GM18519 (cell line): ENCODE measurements around the gene PSKH1.
"Not testable (repeated sequence)": the region's sequence is repeated elsewhere in the genome, so short reads cannot be mapped to it uniquely, and the experiment has no call there.

Experiments used
- ATAC-seq: cut with Tn5 transposase; IDR thresholded peaks from one replicate; pipeline ENCODE4 v1.9.1; 2021; ENCODE audit warnings: mild to moderate bottlenecking, moderate library complexity; ENCODE audit not compliant: unreplicated experiment, low FRiP score

The PSKH1 gene

DNA sequence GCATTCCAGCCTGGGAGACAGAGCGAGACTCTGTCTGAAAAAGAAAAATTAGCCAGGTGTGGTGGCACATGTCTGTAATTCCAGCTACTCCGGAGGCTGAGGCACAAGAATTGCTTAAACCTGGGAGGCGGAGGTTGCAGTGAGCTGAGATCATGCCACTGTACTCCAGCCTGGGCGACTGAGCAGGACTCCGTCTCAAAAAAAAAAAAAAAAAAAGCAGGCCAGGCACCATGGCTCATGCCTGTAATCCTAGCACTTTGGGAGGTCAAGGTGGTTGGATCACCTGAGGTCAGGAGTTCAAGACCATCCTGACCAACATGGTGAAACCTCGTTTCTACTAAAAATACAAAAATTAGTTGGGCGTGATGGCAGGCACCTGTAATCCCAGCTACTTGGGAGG lies 79.2 kb downstream of the PSKH1 start:
- ATAC-seq, result not testable (repeated sequence)

DNA sequence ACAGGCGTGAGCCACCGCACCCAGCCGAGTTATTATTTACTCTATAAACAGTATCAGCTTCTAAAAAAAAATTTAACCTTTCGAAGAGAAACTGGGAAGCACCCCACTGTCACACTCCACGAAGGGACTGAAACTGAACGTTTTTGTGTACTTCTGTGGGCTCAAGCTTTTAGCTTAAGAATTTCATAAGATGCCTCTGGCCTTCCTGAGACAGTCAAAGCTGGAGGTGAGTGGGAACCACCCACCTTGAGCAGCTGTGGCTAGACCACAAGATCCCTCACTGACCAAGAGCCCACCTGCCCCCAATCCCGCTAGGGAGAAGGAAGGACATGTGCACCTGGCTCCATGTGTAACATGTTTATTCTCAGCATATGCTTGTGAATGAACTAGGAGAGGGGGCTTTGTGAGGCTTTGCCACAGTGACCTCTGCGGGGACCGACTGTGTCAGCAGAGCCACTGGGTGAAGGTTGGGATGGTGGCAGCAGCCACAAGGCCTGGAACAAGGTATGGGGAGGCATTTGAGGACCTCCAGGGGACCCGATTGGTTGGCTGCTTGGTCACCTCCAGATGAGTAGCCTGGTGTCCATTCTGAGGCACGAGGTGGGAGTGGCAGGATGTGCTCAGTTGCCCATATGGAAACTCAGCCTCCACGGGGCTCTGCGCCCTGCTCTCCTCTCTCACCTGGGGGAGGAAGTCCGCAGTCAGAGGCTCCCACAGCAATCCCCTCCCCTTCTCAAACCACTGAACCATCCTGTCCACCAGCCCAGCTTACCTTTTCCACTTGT lies 82.5 kb downstream of the PSKH1 start:
- ATAC-seq, result no peak

DNA sequence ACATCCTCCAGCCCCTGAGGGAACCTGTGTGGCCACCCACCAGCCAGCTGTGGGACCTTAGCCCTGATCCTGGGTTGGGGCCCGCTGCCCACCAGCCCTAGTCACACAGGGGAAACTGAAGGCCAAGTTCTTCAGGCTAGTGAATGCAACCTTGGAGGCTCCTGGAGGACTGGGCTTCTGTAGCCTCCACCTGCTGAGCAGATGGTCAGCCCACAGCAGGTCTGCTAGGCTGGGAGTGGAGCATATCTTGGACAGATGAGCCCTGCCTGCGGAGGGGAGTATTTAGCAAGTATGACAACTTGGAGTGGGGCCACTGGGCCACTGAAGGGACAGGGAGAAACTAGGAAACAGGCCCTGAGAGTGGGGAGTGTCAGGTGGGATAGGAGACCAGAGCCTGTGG lies 83.2 kb downstream of the PSKH1 start:
- no peak for ATAC-seq

DNA sequence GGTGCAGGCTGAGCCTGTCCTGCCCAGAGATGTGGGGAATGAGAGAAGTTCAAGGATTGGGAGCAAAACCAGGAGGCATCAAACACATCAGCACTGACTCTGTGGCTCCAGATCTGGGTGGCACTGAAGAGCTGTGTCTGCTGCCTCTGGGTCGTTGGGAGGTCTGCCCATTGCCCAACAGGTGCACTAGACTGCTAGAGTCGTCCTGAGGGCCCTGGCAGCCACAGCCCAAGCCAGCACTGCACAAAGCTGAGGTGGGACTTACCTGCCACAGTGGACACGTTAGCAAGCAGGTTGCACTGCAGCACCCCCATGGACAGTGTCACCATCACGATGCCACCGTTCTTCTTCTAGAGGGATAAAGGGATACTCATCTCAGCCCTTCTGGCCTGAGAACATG lies 84.0 kb downstream of the PSKH1 start:
- ATAC-seq, result no peak

DNA sequence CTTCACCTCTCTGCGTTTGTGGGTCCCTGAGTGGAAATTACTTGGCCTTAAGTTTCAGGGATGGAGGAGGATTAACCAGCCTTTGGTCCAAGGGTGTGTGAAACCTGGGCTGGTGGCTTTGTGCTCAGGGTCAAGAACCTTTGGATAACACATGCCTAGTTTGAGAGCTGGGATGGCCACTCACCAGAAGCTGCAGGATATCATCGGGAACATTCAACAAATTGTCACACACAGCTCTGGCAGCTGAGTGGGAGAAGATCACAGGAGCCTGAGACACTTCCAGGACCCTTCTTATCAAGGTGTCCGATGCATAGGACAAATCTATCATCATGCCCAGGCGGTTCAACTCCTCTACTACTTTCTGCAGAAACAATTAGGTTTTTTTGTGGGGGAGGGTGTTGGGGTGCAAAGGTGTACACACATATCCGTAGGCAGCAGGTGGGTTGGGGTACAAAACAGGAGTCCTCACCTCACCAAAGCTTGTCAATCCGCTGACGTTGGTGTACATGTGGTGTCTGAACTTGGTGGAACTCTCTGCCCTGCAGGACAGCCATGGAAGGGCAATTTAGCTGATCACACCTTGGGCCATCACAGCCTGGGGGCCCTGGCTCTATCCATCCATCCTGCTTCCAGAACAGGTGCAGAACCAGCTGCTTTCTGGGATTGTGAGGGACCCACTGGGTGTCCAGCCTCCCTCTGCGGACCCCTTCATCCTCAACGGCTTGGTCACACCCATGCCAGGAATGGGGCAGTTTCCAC lies 84.6 kb downstream of the PSKH1 start:
- no peak for ATAC-seq
